HG03060 (cell line): ENCODE data around the gene SFT2D2.

Experiments
- ATAC-seq: cut with Tn5 transposase; IDR thresholded peaks from one replicate; pipeline ENCODE4 v1.9.1; 2021; ENCODE audit warnings: low read depth, moderate number of reproducible peaks; ENCODE audit not compliant: unreplicated experiment

The SFT2D2 gene

DNA sequence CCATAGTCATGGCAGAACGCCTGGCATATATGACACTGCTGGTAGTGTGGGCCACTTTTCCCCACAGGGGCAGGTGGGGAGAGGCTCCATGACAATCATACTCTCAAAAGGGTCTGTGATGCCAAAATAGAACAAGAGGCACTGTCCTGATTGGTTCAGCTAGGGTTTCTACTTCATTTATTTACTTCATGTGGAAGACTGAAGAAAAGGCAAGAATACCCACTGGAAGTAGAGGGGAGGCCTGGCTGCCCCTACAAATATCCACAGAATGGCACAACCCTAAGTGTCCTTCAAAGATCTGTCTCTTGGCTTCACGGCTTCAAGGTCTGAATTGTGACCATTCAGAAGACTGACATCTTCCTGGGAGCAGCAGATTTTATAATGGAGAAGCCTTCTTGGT, 4.5 kb upstream of the SFT2D2 start:
- no peak for ATAC-seq

DNA sequence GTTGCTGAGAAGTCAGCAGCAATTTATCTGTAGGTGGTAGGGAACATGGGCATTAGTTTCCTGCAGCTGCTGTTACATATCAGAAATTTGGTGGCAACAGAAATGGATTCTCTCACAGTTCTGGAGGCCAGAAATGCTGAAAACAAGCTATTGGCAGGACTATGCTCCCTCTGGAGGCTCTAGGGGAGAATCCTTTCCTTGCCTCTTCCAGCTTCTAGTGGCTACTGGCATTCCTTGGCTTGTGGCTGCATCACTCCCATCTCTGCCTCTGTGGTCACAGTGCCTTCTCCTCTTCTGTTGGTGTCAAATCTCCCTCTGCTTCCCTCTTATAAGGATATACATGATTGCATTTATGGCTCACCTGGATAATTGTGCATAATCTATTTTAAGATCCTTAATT, 2.5 kb upstream of the SFT2D2 start:
- ATAC-seq = no peak

DNA sequence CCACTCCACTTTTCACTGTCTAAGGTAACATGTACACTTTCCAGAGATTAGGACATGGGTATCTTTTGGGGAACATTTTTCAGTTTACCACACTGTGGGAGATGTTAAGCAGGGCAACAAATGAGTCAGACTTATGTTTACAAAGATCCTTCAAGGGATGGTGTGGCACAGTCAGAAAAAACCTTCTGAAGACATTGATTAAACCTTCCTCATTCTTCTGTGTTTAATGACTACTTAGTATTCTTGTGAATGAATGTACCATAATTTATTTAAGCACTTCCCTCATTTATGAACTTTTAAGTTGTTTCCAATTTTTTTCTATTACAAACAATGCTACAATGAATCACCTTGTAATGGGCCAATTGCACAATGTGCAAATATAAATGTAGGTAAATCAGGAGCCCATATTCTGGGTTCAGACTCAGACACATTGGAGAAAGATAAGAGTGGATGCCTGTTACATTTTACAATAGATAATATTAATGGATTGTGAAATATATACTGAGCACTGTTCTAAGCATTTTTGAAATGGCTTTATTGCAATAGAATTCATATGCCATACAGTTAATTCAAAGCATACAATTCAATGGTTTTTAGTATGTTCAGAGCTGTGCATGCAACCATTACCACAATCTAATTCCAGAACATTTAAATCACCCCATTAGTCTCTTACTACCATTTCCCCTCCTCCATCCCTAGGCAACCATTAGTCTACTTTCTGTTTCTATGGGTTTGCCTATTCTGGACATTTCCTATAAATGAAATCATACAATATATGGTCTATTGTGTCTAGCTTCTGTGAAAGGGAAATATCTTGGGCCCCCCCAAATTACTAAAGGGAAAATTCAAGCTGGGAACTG, 1.9 kb upstream of the SFT2D2 start:
- no peak for ATAC-seq

DNA sequence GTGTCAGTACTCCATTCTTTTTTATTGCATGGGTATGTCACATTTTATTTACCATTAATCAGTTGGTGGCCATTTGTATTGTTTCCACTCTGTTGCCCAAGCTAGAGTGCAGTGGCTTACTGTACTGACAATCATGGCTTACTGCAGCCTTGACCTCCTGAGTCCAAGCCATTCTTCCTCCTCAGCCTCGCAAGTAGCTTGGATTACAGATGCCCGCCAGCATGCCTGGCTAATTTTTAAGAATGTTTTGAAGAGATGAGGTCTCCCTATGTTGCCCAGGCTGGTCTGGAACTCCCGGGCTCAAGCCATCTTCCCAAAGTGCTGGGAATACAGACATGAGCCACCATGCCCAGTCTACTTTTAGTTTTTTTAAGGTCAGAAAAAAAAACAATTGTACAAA, 813 bp upstream of the SFT2D2 start:
- no peak for ATAC-seq

DNA sequence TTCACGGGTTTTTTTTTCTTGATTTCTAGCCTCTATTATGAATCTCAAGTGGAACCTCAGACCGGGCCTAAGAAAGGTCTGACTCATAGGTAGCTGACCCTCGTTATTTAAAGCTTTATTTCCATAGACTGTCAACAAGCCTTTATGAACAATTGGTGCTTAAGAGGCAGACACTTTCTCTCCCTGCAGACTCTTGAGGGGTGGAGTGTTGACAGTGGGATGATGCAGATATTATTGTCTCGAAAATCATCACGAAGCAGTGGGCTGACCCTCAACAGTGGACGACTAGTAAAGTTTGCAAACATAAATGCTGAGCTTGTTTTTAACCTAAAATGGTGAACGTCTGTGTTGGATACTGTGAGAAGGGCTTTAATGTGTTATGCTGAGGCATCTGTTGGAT, 1.8 kb downstream of the SFT2D2 start:
- ATAC-seq = no peak

DNA sequence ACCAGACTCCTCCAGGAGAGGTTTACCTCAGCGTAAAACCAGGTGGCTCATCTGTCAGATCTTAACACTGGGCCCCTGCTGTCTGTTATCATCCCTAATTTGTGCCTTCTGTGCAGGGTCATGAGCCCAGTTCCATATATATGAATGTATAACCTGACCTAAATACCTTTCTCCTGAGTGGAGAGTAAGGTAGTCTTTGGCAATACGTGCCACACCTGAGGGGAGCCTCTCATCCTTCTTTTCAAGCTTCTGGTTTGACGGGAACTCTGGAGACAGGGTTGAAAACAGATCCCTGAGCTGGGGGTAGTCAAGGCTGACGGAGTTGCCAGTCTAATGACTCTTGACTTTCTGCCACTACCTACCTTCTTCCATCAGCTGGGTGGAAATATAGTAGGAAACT, 4.1 kb downstream of the SFT2D2 start:
- no peak for ATAC-seq

DNA sequence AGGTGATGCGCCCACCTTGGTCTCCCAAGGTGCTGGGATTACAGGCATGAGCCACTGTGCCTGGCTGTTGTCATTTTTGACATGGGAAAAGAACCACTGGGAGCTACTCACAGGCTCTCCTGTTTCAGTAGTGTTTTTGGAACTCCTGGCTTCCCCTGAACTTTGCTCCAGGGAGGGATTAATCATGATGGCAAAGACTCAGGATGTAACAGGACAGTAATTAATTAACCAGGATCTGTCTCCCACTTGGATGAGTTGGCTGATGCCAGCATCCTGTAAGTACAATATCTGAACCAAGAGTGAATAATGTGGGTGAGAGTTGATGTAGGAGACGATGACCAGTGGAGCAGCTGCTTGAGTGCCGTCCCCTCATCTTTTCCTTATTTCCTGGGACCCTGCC, 4.9 kb downstream of the SFT2D2 start:
- ATAC-seq = no peak

DNA sequence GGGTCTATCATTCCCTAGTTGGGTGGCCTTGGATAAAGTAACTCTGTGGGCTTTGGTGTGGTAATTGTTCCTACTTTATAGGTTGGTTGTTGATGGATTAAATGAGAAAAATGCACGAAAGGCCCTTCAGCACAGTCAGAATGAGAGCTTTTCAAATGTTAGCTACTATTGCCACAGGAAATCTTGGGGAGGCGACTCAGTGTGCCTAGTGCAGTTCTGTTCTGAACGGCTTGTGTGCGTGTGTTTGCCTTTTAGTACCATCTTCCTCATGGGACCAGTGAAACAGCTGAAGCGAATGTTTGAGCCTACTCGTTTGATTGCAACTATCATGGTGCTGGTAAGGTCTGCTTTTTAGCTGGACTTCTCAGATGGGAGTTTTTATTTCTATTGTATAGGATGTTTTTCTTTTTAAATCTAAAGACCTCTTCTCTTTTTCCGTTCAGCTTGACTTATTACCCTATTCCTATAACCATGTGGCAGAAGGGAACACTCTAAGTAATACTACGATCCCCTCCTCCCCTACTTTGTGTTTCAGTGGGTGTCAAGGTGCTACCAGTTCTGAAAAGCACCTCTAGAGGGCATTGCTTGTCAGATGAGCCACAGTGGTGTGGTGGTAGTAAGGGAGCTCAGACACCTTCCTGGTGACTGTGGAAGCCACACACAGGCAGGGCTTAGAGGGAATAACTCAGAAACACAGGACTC, 9.2 kb downstream of the SFT2D2 start:
- ATAC-seq = peak; percentile 64

DNA sequence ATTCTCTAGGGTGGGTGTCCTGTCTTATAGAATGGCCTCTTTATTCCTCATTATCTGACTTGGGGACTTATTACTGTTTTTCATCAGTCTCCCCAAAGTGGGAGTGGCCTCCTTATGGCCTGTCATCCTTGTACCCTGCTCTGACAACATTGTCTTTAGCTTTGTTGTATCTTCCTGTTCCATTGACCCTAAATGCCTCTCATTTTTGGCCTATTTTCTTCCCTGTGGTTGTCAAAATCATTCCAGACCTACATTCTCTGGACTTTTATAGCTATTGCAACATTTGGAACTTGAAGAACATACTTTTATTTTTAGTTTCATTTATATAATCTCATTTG, 9.7 kb downstream of the SFT2D2 start:
- no peak for ATAC-seq

DNA sequence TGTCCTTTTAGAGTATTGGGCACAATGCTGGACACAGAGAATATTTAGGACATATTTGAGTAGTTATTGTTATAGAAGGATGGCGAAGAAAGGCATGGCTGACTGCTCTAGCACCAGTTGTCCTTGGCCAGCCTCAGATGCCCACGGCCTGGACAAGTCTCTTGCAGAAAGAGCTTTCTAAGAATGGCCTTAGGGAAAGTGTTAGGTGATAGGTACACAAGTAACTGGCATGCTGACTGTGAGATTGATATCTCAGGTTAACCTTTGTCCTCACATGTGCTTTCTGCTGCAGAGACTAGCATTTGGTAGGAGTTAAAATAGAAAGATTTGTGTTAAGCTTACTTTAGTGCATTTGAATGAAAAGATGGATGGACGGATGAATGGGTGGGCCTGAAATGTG, 10.1 kb downstream of the SFT2D2 start:
- ATAC-seq = no peak

DNA sequence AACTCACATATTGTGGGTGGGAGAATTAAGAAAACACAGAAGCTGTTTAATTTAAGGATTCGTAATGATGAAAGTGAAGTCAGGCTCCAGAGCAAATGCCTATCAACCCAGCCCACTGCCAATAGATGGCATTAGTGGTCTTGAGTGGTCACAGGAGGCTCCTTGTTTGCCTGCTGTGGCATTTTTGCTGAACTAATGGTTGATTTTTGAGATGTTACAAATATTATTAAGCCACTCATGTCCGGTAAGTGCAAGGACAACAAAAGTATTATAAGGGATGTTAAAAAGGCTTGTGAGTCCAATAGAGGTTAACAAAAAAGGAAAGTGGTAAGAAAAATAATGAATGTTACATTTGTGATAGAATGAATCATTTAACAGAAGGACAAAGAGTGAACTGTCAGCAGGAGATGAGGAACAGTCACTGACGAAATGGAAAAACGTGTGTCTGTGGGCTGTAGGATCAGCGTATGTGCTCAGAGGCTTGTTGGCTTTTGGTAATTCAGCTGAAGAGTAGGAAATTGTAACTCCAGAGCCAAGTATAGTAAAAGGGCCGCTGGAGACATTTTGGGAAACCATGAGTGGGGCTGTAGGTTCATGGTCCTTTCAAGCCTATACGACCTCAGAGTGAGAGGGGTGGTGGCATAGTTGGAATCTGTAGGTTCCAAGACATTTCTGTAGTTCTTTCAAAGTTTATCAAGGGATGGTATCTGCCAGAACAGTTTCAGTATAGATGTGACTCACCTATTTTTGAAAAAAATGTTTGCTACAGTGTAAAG, 11.2 kb downstream of the SFT2D2 start:
- ATAC-seq = no peak

DNA sequence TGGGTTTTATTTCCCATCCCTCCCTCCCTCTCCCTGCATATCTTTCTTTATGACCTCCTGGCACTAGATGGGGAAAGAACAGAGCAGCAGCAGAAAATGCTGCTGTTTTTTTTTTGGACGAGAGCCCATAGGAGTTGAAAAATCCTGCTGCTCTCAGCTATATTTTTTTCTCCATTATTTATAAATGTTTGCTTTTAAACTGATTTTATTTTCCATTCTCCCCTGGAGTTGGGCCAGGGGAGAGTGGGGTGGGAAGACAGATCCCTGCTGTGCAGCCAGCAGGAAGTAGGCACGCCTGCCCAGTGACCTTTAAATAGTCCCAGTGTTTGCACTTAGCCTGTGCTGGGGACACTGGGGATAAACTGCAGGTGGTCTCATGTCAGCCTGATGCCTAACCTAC, 17.4 kb downstream of the SFT2D2 start:
- no peak for ATAC-seq

DNA sequence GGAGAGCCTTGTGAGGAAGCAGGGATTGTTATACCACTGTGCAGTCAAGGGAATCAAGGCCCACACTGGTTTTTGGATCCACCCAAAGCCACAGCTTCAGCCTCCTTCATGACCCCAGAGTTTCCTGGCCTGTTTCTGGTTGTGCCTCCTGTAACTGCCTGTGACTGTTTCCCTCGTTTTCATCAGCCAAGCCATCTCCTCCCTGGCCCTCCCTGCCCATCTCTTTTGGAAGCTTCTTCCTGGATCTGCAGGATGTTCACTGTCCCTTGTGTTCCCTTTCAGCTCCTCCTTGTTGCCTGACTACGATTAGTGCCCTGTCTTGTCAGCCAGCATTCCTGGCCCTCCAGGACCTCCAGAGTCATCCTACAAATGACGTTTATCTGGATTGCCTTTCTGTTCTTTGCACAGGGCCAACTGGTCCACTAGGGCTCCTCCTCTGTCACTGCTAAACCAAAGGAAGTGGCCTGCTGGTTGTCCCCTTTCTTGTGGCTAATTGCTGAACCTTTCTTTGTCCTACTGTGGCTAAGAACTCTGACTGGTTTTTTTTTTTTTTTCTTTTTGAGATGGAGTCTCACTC, 17.9 kb downstream of the SFT2D2 start:
- no peak for ATAC-seq

DNA sequence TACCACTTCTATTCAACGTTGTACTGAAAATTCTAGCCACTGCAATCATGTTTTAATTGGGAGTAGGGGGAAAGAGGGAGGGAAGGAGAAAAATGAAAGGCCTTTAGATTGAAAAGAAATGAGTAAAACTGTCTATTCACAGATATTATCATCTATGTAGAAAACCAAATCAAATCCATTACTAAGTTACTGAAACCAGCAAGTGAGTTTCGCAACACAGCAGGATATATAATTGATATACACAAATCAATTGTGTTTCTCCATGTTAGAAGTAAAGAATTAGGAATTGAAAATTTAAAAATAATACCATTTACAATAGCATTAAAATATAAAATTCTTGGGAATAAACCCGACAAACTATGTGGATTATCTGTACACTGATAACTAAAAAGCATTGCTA, 19.2 kb downstream of the SFT2D2 start:
- ATAC-seq = no peak

DNA sequence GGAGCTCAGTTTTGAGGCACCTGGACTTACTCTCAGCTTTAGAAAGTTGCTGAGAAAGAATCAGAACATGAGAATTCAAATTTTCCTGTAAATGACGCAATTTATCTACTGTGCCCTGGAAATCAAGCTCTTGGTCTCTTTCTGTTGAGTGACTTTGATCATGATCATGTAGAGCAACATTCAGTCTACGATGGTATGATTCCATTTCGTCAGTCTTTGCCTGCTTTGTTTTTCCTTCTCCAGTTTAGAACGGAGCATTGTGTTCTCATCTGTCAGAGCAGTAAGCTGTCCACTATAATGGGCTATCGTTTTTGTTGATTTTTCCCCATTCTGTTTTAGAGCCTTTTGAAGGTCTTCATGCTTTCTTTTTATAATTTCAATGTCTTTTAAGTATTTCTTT, 20.7 kb downstream of the SFT2D2 start:
- no peak for ATAC-seq

DNA sequence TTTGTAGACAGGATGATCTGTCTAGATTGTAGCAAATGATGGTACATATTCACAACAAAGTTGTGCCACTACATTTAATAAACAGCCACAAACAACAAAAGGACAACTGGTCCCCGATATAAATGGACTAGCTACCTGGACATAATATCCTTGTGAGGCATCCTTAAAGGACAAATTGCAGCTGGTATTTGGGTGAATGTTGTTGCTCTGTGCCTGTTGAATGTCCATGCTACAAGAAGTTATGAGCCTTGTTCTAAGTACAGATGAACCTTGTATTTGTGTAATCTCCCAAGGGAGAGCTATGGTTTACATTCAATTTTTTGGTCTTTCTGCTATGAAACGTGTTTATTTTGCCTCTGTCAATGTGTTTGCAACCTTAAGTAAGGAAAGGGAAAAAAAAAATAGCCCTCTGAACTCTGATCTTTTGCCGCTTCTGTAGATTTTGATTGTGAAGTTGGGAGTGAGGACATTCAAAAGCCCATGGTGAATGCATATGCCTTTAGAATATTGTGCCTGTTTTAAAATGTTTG, 26.5 kb downstream of the SFT2D2 start:
- ATAC-seq = no peak

DNA sequence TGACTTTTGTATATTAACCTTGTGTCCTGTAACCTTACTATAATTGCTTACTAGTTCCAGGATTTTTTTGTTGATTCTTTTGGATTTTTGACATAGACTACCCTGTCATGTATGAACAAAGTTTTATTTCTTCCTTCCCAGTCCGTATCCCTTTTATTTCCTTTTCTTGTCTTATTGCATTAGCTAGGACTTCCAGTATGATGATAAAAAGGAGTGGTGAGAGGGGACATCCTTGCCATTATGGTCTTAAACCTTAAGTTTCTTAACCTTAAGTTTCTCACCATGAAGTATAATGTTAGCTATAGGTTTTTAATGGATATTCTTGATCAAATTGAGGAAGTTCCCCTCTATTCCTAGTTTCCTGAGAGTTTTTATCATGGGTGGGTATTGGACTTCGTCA, 30.4 kb downstream of the SFT2D2 start:
- no peak for ATAC-seq

DNA sequence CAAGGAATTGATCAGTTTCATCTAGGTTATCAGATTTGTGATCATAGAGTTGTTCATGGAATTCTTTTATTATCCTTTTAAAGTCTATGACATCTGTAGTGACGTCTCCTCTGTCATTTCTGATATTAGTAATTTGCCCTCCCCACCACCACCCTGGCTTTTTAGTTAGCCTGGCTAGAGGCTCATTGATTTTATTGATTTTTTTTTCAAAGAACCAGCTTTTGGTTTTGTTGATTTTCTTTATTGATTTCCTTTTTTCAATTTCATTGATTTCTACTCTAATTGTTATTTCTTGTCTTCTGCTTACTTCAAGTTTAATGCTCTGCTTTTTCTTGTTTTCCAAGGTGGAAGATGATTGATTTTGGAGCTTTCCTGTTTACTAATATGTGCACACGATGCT, 31.6 kb downstream of the SFT2D2 start:
- no peak for ATAC-seq

DNA sequence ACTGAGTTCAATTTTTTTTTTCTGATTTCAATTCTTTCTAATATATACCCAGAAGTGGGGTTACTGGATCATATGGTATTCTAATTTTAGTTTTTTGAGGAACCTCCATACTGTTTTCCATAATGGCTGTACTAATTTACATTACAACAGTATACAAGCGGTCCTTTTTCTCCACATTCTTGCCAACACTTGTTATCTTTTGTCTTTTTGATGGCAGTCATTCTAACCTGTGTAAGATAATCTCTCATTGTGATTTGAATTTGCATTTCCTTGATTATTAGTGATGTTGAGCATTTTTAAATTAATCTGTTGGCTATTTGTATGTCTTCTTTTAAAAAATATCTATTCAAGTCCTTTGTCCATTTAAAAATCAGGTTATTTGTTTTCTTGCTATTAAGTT, 33.8 kb downstream of the SFT2D2 start:
- ATAC-seq = no peak

DNA sequence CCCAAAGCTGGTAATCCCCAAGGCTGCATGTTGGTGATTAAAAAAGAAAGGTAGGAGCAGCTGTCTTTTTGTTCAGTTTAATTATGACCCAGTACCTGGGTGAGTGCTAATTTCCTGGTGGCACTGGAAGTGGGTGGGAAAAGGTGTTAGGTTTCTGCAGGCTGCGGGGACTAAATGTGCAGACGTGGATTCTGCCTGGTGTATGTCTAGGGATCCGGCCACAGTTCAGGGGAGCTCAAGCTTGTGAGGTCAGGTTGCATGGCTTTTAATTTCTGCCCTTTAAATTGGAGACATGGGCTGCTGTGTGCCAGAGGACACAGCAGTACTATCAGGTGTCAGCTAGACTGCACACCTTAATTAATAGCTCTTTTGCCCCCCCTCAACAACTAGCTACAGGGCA, 34.6 kb downstream of the SFT2D2 start:
- ATAC-seq = no peak

DNA sequence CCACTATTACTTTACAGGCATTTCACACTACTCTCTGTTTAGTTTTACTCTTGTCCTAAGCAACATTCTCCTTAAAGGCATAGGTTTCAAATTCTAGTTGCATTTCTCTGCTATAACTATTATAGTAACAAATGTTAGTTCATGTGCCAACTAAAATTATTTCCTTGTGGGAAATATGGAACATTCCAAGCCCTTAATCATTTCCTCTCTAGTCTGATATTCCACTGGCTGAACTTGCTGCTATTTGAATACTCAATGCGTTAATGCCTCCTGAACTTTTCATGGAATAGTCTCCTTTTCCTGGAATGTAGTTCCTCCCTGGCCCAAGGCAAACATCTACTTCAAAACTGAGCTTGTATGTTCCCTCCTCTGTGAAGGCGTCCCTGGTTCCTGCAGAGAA, 35.6 kb downstream of the SFT2D2 start:
- no peak for ATAC-seq
